ENCODE data around the gene ICAM1. TPM values are rescaled to one million over a fixed set of nuclear protein-coding genes. Genes with fewer than 3 reads are reported as not detected.

ICAM1 gene
- polyA plus RNA-seq, 1 donor (not counting 4 experiments of a cell fraction or from before 2014, with no cell fraction given), result 0.30 TPM

- FAIRE-seq, result no peak
- dilution Hi-C loops (cut with MboI; ENCODE audit: extremely low pct_ligation_motif_present, low sequenced_read_pairs), result no loop called here
- Histone ChIP-seq H3K4me3 (ENCODE audit: control insufficient read depth in 2 of 3, extremely low read depth in 1 of 3, insufficient read depth in 2 of 3, low read depth in 1 of 3, low read length in 3 of 3) (no peak overlapping the region), H3K9me1 (ENCODE audit: control insufficient read depth, extremely low read depth, insufficient read depth, low read length) (no peaks in the 10 kb centered on the region), H4K20me1 (ENCODE audit: control insufficient read depth, extremely low read depth, insufficient read depth, low read length) (no peaks in the 10 kb centered on the region), H3K4me2 (ENCODE audit: control insufficient read depth, extremely low read depth, insufficient read depth, low read depth, low read length) (no peak overlapping the region), H3K27me3 (ENCODE audit: control insufficient read depth, extremely low read depth, insufficient read depth, low read length) (no peaks in the 10 kb centered on the region), H3K36me3 (ENCODE audit: control insufficient read depth in 2 of 2, extremely low read depth in 1 of 2, insufficient read depth in 2 of 2, low read length in 2 of 2) (peaks cover 14 to 22% of the 10 kb centered on the region in 2 experiments), H3K79me2 (ENCODE audit: control insufficient read depth, insufficient read depth, low read length) (peaks cover 2% of the 10 kb centered on the region), H3K9me3 (ENCODE audit: control insufficient read depth, low read depth, low read length) (no peaks in the 10 kb centered on the region), H3K9ac (ENCODE audit: control insufficient read depth, extremely low read depth, insufficient read depth, low read length) (no peak overlapping the region), H3K27ac (ENCODE audit: control insufficient read depth, insufficient read depth, low read length) (no peak overlapping the region), H2AFZ (ENCODE audit: control insufficient read depth, low read length) (no peak overlapping the region), H3K4me1 (ENCODE audit: control insufficient read depth, extremely low read depth, insufficient read depth, low read length) (peaks cover 9% of the 10 kb centered on the region)
- TF ChIP-seq EZH2 (IDR thresholded peaks at IDR 0.05; ENCODE audit: low read length), result no peak
- no peak for TF ChIP-seq CTCF (optimal IDR thresholded peaks at IDR 0.05 in 1 of 3, IDR thresholded peaks at IDR 0.05 in 1 of 3, conservative IDR thresholded peaks at IDR 0.05 in 1 of 3; ENCODE audit: extremely low read depth in 1 of 3, insufficient read depth in 2 of 3, low read length in 3 of 3)
- DNase-seq (ENCODE audit: low read depth, low spot score), result no peak
Measured at GRCh38 chr19:10317857-10318462, 47.0 kb downstream of the ICAM1 start.

- TF ChIP-seq EZH2 (IDR thresholded peaks at IDR 0.05; ENCODE audit: low read length), result no peak
- TF ChIP-seq CTCF (optimal IDR thresholded peaks at IDR 0.05 in 1 of 3, IDR thresholded peaks at IDR 0.05 in 1 of 3, conservative IDR thresholded peaks at IDR 0.05 in 1 of 3; ENCODE audit: extremely low read depth in 1 of 3, insufficient read depth in 2 of 3, low read length in 3 of 3), result no peak
- Histone ChIP-seq H3K4me3 (ENCODE audit: control insufficient read depth in 2 of 3, extremely low read depth in 1 of 3, insufficient read depth in 2 of 3, low read depth in 1 of 3, low read length in 3 of 3) (no peak overlapping the region), H3K27ac (ENCODE audit: control insufficient read depth, insufficient read depth, low read length) (no peak overlapping the region), H3K9ac (ENCODE audit: control insufficient read depth, extremely low read depth, insufficient read depth, low read length) (no peak overlapping the region), H3K4me2 (ENCODE audit: control insufficient read depth, extremely low read depth, insufficient read depth, low read depth, low read length) (no peak overlapping the region), H4K20me1 (ENCODE audit: control insufficient read depth, extremely low read depth, insufficient read depth, low read length) (no peaks in the 10 kb centered on the region), H3K36me3 (ENCODE audit: control insufficient read depth in 2 of 2, extremely low read depth in 1 of 2, insufficient read depth in 2 of 2, low read length in 2 of 2) (peaks cover 14 to 26% of the 10 kb centered on the region in 2 experiments), H3K9me3 (ENCODE audit: control insufficient read depth, low read depth, low read length) (no peaks in the 10 kb centered on the region), H3K79me2 (ENCODE audit: control insufficient read depth, insufficient read depth, low read length) (peaks cover 2% of the 10 kb centered on the region), H3K4me1 (ENCODE audit: control insufficient read depth, extremely low read depth, insufficient read depth, low read length) (peaks cover 9% of the 10 kb centered on the region), H2AFZ (ENCODE audit: control insufficient read depth, low read length) (no peak overlapping the region), H3K9me1 (ENCODE audit: control insufficient read depth, extremely low read depth, insufficient read depth, low read length) (no peaks in the 10 kb centered on the region), H3K27me3 (ENCODE audit: control insufficient read depth, extremely low read depth, insufficient read depth, low read length) (no peaks in the 10 kb centered on the region)
- FAIRE-seq (no peak), DNase-seq (ENCODE audit: low read depth, low spot score) (no peak)
- dilution Hi-C loops (cut with MboI; ENCODE audit: extremely low pct_ligation_motif_present, low sequenced_read_pairs), result no loop called here
Measured at GRCh38 chr19:10318807-10319682, 48.1 kb downstream of the ICAM1 start.
